Measurements from ENCODE around the gene FEZ2. TPM values are rescaled to one million over a fixed set of nuclear protein-coding genes. Genes with fewer than 3 reads are reported as not detected.

FEZ2 gene
- total and polyA plus RNA-seq, 2 of the 13 experiments (the other 11 are each of a cell fraction or from before 2014, with no cell fraction given): 42.5 to 59.1 TPM

DNA sequence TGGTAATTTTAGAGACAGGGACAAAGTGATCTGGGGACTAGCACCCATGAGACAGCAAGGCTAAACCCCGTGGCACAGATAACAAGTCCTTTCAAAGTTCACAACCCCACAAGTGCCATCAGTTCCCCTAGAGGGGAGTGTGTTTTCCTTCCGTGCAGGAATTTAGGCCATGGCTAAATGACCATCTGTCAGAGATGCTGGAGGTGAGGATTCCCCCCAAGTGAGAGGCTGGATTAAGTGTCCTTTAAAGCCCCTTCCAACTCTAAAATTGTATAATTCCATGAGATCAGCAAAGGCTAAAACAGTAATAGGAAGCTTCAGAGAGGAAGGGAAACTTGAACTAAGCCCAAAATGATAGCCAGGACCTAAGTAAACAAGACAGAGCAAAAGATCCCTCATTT is 8.7 kb downstream of the FEZ2 start:
- ATAC-seq: no peak

DNA sequence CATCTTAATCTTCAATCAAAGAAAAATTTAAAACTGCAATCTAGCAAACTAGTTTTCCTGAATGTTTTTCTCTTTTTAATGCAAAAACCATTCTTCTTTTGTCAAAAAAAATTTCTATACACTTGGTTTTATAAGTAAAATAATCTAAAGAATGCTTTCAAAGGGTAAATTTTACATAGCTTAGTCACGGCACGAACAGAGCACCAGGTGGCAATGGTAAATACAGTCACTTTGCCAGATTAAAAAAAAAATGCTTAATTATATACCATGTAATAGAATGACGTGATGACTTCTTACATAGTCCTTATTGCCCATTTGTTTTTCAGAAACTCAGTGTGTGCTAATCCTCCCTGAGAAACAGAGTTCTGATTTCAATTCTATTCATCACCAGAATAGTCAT is 10.4 kb downstream of the FEZ2 start:
- no peak overlapping the region for H3K4me2 ChIP-seq (ENCODE audit: low read depth, low read length)
- intact Hi-C loops (cut with micrococcal nuclease; ENCODE audit: unreplicated experiment): no loop called here
- H3K27ac ChIP-seq (ENCODE audit: extremely low read length, insufficient read depth, low read length): no peak overlapping the region
- ChIA-PET POLR2A (no interaction called here), CTCF (ENCODE audit: low intra/inter-chr PET ratio, low total read pairs) (no interaction called here)
- BruUV-seq (replicated peaks): no TSS peak
- H2AFZ ChIP-seq (ENCODE audit: low read length): no peak overlapping the region
- no peaks in the 10 kb centered on the region for H4K20me1 ChIP-seq (ENCODE audit: insufficient read depth, low read length)
- ATAC-seq: no peak
- H3K4me3 ChIP-seq (replicated peaks in 1 of 3; ENCODE audit: insufficient read depth in 1 of 3, low read depth in 2 of 3, low read length in 3 of 3): no peak overlapping the region
- in situ Hi-C loops (cut with HindIII; ENCODE audit: extremely low pct_ligation_motif_present, low pct_unique_long_range_greater_than_20kb): no loop called here
- H3K27me3 ChIP-seq (ENCODE audit: control insufficient read depth in 1 of 2, insufficient read depth in 2 of 2, low read length in 2 of 2): no peaks in the 10 kb centered on the region
- no peak for DNase-seq (ENCODE audit: low spot score)
- 95% methylated on average over 3 of the region's 3 CpGs for WGBS (ENCODE audit: low lambda C conversion rate)
- H3K36me3 ChIP-seq (replicated peaks in 1 of 2; ENCODE audit: control insufficient read depth in 1 of 2, insufficient read depth in 2 of 2, low read length in 2 of 2): peaks cover 13 to 66% of the 10 kb centered on the region in 2 experiments
- FAIRE-seq: no peak
- H3K9me3 ChIP-seq (ENCODE audit: low read length): no peaks in the 10 kb centered on the region
- no peaks in the 10 kb centered on the region for H3K4me1 ChIP-seq (ENCODE audit: insufficient read depth, low read length)
- H3K9ac ChIP-seq (ENCODE audit: insufficient read depth, low read depth, low read length): no peak overlapping the region
- H3K79me2 ChIP-seq (ENCODE audit: insufficient read depth, low read length): peaks cover 11% of the 10 kb centered on the region
- TF ChIP-seq TCF7L2 (IDR thresholded peaks at IDR 0.05; ENCODE audit: low read depth, low read length): no peak
- TF ChIP-seq GZF1 (CRISPR knock-in tag; IDR thresholded peaks at IDR 0.05): no peak
- TF ChIP-seq, protein P1, sequence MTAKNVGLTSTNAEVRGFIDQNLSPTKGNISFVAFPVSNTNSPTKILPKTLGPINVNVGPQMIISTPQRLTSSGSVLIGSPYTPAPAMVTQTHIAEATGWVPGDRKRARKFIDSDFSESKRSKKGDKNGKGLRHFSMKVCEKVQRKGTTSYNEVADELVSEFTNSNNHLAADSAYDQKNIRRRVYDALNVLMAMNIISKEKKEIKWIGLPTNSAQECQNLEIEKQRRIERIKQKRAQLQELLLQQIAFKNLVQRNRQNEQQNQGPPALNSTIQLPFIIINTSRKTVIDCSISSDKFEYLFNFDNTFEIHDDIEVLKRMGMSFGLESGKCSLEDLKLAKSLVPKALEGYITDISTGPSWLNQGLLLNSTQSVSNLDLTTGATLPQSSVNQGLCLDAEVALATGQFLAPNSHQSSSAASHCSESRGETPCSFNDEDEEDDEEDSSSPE (CRISPR knock-in tag; IDR thresholded peaks at IDR 0.05): no peak
- TF ChIP-seq SP1 (IDR thresholded peaks at IDR 0.05): no peak
- no peak for TF ChIP-seq SP1 (CRISPR knock-in tag; IDR thresholded peaks at IDR 0.05)
- TF ChIP-seq RBM22 (optimal IDR thresholded peaks at IDR 0.05; ENCODE audit: low read length): no peak
- no peak for TF ChIP-seq PAWR (CRISPR knock-in tag; IDR thresholded peaks at IDR 0.05; ENCODE audit: borderline replicate concordance)
- TF ChIP-seq, protein P2, sequence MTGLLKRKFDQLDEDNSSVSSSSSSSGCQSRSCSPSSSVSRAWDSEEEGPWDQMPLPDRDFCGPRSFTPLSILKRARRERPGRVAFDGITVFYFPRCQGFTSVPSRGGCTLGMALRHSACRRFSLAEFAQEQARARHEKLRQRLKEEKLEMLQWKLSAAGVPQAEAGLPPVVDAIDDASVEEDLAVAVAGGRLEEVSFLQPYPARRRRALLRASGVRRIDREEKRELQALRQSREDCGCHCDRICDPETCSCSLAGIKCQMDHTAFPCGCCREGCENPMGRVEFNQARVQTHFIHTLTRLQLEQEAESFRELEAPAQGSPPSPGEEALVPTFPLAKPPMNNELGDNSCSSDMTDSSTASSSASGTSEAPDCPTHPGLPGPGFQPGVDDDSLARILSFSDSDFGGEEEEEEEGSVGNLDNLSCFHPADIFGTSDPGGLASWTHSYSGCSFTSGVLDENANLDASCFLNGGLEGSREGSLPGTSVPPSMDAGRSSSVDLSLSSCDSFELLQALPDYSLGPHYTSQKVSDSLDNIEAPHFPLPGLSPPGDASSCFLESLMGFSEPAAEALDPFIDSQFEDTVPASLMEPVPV (CRISPR knock-in tag; IDR thresholded peaks at IDR 0.05): no peak
- TF ChIP-seq ARNT2 (CRISPR knock-in tag; IDR thresholded peaks at IDR 0.05; ENCODE audit: low read depth): no peak
- TF ChIP-seq, protein P3, sequence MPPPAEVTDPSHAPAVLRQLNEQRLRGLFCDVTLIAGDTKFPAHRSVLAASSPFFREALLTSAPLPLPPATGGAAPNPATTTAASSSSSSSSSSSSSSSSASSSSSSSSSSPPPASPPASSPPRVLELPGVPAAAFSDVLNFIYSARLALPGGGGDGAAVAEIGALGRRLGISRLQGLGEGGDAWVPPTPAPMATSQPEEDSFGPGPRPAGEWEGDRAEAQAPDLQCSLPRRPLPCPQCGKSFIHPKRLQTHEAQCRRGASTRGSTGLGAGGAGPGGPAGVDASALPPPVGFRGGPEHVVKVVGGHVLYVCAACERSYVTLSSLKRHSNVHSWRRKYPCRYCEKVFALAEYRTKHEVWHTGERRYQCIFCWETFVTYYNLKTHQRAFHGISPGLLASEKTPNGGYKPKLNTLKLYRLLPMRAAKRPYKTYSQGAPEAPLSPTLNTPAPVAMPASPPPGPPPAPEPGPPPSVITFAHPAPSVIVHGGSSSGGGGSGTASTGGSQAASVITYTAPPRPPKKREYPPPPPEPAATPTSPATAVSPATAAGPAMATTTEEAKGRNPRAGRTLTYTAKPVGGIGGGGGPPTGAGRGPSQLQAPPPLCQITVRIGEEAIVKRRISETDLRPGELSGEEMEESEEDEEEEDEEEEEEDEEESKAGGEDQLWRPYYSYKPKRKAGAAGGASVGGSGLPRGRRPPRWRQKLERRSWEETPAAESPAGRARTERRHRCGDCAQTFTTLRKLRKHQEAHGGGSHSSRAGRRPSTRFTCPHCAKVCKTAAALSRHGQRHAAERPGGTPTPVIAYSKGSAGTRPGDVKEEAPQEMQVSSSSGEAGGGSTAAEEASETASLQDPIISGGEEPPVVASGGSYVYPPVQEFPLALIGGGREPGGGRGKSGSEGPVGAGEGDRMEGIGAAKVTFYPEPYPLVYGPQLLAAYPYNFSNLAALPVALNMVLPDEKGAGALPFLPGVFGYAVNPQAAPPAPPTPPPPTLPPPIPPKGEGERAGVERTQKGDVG (CRISPR knock-in tag; IDR thresholded peaks at IDR 0.05; ENCODE audit: borderline replicate concordance): no peak
- TF ChIP-seq ZNF883 (CRISPR knock-in tag; IDR thresholded peaks at IDR 0.05; ENCODE audit: not compliant biosample characterization): no peak
- TF ChIP-seq TOPORS (CRISPR knock-in tag; IDR thresholded peaks at IDR 0.05): no peak
- no peak for TF ChIP-seq IRF2 (CRISPR knock-in tag; IDR thresholded peaks at IDR 0.05)

More for the DNA sequence above, 8.7 kb downstream of the FEZ2 start:
- 80% methylated on average over 2 of the region's 2 CpGs for WGBS (ENCODE audit: low lambda C conversion rate)
- Histone ChIP-seq H3K9ac (ENCODE audit: insufficient read depth, low read depth, low read length) (no peak overlapping the region), H3K4me1 (ENCODE audit: insufficient read depth, low read length) (peaks cover 5% of the 10 kb centered on the region; the same call in 1 of the 2 replicates), H3K36me3 (replicated peaks in 1 of 2; ENCODE audit: control insufficient read depth in 1 of 2, insufficient read depth in 2 of 2, low read length in 2 of 2) (peaks cover 10 to 50% of the 10 kb centered on the region in 2 experiments), H3K4me3 (replicated peaks in 1 of 3; ENCODE audit: insufficient read depth in 1 of 3, low read depth in 2 of 3, low read length in 3 of 3) (no peak overlapping the region), H3K79me2 (ENCODE audit: insufficient read depth, low read length) (peaks cover 15% of the 10 kb centered on the region), H2AFZ (ENCODE audit: low read length) (no peak overlapping the region), H3K27ac (ENCODE audit: extremely low read length, insufficient read depth, low read length) (no peak overlapping the region), H3K27me3 (ENCODE audit: control insufficient read depth in 1 of 2, insufficient read depth in 2 of 2, low read length in 2 of 2) (no peaks in the 10 kb centered on the region), H4K20me1 (ENCODE audit: insufficient read depth, low read length) (no peaks in the 10 kb centered on the region), H3K4me2 (ENCODE audit: low read depth, low read length) (no peak overlapping the region), H3K9me3 (ENCODE audit: low read length) (no peaks in the 10 kb centered on the region)
- FAIRE-seq (no peak), DNase-seq (ENCODE audit: low spot score) (no peak)
- in situ Hi-C loops (cut with HindIII; ENCODE audit: extremely low pct_ligation_motif_present, low pct_unique_long_range_greater_than_20kb): no loop called here
- intact Hi-C loops (cut with micrococcal nuclease; ENCODE audit: unreplicated experiment): no loop called here
- ChIA-PET CTCF (ENCODE audit: low intra/inter-chr PET ratio, low total read pairs) (no interaction called here), POLR2A (no interaction called here)
- BruUV-seq (replicated peaks): no TSS peak
- TF ChIP-seq ZNF17 (CRISPR knock-in tag; IDR thresholded peaks at IDR 0.05): no peak
- no peak for TF ChIP-seq TAF1 (CRISPR knock-in tag; IDR thresholded peaks at IDR 0.05)
- TF ChIP-seq EEA1 (CRISPR knock-in tag; IDR thresholded peaks at IDR 0.05; ENCODE audit: borderline replicate concordance): no peak
- TF ChIP-seq CHCHD3 (CRISPR knock-in tag; IDR thresholded peaks at IDR 0.05): no peak
